GM20000 (cell line): ENCODE data around the gene RANBP1.

Experiments used
- DNase-seq: peaks from one replicate; pipeline ENCODE4 v3.0.0; 2012; ENCODE audit warnings: low spot score
- TF ChIP-seq, protein P1 (sequence below): IDR thresholded peaks from 2 replicates; pipeline ENCODE4 v1.5.1; 2012; ENCODE audit warnings: mild to moderate bottlenecking, control low read depth; ENCODE audit errors: extremely low read depth, missing control alignments

RANBP1 gene

DNA sequence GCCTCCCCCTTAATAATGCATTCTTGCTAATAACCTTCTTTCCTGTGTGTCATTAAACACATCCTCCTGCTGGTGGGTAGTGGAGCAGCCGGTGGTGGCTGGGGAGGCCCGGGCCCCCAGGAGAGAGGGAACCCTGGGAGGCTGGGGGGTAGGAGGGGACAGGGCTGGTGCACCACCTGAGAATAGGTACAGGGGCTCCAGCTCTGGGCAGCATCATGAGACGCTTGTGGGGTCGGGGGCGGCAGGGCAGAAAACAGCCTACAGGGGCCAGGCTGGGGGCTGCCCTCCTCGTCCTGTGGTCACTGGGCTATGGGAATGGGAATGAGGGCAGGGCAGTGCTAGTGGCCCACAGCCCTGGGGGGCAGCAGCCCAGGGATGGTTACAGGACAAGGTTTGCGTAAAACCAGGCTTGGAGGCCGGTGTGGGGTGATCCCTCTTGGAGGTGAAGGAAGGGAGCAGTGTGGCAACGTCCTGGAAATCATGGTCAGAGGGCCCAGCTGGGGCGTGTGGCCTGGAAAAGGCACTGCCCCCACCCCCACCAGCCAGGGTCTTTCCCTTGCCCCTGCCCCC is 53.4 kb downstream of the RANBP1 start:
- no peak for DNase-seq
- TF ChIP-seq, protein P1, sequence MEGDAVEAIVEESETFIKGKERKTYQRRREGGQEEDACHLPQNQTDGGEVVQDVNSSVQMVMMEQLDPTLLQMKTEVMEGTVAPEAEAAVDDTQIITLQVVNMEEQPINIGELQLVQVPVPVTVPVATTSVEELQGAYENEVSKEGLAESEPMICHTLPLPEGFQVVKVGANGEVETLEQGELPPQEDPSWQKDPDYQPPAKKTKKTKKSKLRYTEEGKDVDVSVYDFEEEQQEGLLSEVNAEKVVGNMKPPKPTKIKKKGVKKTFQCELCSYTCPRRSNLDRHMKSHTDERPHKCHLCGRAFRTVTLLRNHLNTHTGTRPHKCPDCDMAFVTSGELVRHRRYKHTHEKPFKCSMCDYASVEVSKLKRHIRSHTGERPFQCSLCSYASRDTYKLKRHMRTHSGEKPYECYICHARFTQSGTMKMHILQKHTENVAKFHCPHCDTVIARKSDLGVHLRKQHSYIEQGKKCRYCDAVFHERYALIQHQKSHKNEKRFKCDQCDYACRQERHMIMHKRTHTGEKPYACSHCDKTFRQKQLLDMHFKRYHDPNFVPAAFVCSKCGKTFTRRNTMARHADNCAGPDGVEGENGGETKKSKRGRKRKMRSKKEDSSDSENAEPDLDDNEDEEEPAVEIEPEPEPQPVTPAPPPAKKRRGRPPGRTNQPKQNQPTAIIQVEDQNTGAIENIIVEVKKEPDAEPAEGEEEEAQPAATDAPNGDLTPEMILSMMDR: no peak

DNA sequence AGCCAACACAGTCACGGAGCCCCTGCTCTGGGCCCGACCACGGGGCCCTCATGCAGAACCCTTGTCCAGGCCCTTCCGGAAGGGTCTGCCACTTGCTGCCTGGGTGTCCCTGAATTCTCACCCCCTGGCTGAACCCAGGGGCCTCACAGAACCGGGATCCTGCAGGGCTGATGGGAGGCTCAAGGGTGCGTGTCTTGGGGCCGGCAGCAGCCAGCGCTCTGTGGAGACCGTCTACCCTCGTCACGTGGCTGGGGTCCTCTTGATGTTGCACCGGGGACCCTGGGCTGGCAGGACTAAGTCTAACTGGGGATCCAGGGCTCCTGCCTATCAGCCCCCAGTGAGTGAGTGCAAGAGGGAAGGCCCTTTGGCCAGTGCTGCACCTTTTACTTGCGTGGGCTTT is 54.3 kb downstream of the RANBP1 start:
- TF ChIP-seq, protein P1: no peak
- no peak for DNase-seq

DNA sequence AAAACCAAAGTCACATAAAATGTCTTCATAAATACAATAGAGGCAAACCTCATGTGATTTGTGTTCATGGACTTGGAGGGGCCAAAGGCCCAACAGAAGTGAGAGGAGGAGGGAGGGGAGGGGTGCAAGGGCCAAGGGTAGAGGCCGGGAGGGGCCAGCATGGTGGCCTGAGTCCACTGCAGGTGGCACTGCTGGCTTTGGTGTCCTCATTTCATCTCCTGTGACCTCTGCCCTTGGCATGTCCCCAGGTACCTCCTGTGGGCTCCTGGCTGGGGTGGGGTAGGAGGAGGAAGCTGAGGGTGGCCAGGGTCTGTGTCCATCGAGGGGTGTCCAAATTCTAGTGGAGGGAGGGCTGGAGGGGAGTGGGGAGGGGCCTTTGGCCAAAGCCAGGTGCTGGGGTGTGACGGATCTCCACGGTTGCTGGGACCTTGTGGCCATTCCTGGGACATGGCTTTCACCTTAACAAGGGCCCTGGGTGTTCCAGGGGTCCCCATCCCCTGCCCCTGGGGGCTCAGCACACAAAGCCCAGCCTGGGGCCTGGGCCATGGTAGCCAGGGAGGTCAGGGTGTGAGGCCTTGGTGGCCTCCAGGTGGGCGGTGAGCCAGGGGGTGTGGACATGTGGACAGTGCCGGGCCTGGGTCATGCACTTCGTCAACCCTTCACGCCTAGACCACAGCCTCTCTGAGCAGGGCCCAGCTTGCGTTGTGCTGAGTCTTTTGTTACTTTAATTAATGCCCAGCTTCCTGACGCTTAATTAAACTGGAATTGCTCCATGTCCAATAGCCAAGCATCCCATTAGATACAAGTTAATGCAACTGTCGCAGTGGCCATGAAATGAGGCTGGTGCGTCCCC is 55.6 kb downstream of the RANBP1 start:
- TF ChIP-seq, protein P1: no peak
- DNase-seq: no peak

DNA sequence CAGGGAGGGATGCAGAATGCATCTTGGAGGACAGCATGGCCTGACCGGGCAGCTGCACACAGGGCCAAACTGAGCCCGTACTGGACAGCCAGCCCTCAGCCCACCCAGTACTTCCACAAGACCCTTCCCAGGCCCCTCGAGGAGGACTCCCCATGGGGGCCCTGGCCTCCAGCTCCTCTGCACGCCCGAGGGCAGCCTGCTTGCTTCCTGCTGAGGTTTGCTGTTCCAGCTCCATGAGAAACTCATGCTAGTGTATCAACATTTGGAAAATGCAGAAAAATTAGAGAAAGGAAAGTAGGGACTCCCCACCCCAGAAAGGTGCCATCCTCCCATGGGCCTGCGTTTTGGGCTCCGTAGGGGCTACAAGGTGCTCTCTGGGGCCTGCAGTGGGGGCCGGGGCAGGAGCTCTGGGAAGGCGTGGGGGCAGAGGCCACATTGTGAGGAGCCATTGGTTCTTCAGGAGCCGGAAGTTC is 56.3 kb downstream of the RANBP1 start:
- TF ChIP-seq, protein P1: no peak
- DNase-seq: no peak

DNA sequence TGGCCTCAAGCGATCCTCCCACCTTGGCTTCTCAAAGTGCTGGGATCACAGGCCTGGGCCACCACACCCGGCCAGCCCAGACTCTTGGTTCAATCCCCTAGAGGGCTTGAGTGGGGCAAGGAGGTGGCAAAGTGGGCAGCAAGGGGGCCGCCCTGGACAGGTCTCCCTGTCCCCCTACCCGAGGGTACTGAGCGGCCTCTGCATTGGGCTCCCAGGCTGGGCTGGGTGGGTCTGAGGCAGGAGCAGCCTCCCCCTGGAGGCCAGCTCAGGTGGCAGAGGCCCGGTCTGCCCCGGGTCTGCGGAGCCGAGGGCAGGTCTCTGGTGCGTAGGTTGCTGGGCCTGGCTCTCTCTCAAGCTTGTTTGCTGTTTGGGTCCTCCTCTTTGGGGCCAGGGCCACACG is 57.3 kb downstream of the RANBP1 start:
- TF ChIP-seq, protein P1: no peak
- no peak for DNase-seq

DNA sequence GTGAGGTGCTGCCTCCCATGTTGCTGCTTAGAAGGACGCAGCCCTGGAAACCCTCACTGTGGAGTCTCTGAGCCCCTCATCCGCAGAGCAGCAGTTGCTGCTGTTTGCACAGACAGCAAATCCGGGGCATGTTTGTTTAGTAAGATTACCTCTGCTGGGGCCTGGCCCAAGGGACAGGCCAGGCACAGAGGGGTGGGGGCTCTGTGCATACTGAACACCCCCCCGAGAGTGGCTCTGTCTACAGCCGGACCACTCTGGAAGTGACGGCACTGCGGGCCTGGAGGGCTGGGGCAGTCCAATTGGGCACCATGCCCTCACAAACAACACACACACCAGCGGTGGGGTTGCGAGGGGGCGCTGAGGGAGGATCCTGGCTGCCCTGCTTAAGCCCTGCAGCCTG is 57.9 kb downstream of the RANBP1 start:
- no peak for DNase-seq

More for the DNA sequence above, 57.9 kb downstream of the RANBP1 start:
- TF ChIP-seq, protein P1: no peak
